HepG2 (cell line): ENCODE data around the gene STIM1.

ENCODE experiments used
- CHD2 ChIP-seq: IDR thresholded peaks from 2 replicates; pipeline ENCODE4 v1.6.1; 2011; ENCODE audit warnings: low read depth, low read length, improper control_type of control experiment
- EZH2 ChIP-seq: conservative IDR thresholded peaks from 2 replicates; pipeline ENCODE4 v1.6.1; 2012; ENCODE audit warnings: mild to moderate bottlenecking, low read depth, low read length, moderate library complexity
- HNRNPH1 ChIP-seq: fragments of 200-400 bp; formaldehyde crosslinking; optimal IDR thresholded peaks from 2 replicates; pipeline ENCODE3; 2017; ENCODE audit warnings: mild to moderate bottlenecking, low read depth, low read length
- ISX ChIP-seq: sonication (generic); formaldehyde crosslinking; conservative IDR thresholded peaks from 2 replicates; pipeline ENCODE4 v1.5.0; 2020; ENCODE audit warnings: missing genetic modification reagents
- POLR2A ChIP-seq, 2 experiments: IDR thresholded peaks; 2 replicates each; pipeline ENCODE4 v1.6.1; 2011; ENCODE audit warnings: low read depth in 2 of 2, low read length in 2 of 2, mild to moderate bottlenecking in 1 of 2, moderate library complexity in 1 of 2; ENCODE audit not compliant: insufficient read depth in 1 of 2
- POLR2AphosphoS2 ChIP-seq: IDR thresholded peaks from 2 replicates; pipeline ENCODE4 v1.6.1; 2011; ENCODE audit warnings: low read depth, low read length, improper control_type of control experiment
- POLR2AphosphoS5 ChIP-seq: IDR thresholded peaks from 2 replicates; pipeline ENCODE4 v1.6.1; 2012; ENCODE audit warnings: low read depth, low read length
- TARDBP ChIP-seq: sonication (generic); formaldehyde crosslinking; IDR thresholded peaks from 2 replicates; pipeline ENCODE4 v1.8.0; 2022; ENCODE audit warnings: mild to moderate bottlenecking, missing genetic modification reagents
- ZFP37 ChIP-seq: sonication (generic); formaldehyde crosslinking; IDR thresholded peaks from 2 replicates; pipeline ENCODE4 v1.4.0; 2020; ENCODE audit warnings: missing genetic modification reagents, borderline replicate concordance
- TF ChIP-seq, protein P1 (sequence below): sonication (generic); formaldehyde crosslinking; IDR thresholded peaks from 2 replicates; pipeline ENCODE4 v1.8.1; 2023; ENCODE audit warnings: missing genetic modification reagents, inconsistent platforms, borderline replicate concordance
- TF ChIP-seq, protein P2 (sequence below): sonication (generic); formaldehyde crosslinking; IDR thresholded peaks from 2 replicates; pipeline ENCODE4 v1.5.0; 2020; ENCODE audit warnings: mild to moderate bottlenecking, missing genetic modification reagents, moderate library complexity
- TF ChIP-seq, protein P3 (sequence below): sonication (generic); formaldehyde crosslinking; IDR thresholded peaks from 2 replicates; pipeline ENCODE4 v1.4.0; 2020; ENCODE audit warnings: missing genetic modification reagents
- TF ChIP-seq, protein P4 (sequence below), 2 experiments: sonication (generic) in 1 of 2; formaldehyde crosslinking in 1 of 2; IDR thresholded peaks; 2 replicates each; pipeline versions ENCODE4 v1.5.1 to v1.6.1; 2011 to 2020; ENCODE audit warnings: borderline replicate concordance in 1 of 2, low read depth in 1 of 2, low read length in 1 of 2, mild to moderate bottlenecking in 1 of 2, missing genetic modification reagents in 1 of 2, moderate library complexity in 1 of 2

DNA sequence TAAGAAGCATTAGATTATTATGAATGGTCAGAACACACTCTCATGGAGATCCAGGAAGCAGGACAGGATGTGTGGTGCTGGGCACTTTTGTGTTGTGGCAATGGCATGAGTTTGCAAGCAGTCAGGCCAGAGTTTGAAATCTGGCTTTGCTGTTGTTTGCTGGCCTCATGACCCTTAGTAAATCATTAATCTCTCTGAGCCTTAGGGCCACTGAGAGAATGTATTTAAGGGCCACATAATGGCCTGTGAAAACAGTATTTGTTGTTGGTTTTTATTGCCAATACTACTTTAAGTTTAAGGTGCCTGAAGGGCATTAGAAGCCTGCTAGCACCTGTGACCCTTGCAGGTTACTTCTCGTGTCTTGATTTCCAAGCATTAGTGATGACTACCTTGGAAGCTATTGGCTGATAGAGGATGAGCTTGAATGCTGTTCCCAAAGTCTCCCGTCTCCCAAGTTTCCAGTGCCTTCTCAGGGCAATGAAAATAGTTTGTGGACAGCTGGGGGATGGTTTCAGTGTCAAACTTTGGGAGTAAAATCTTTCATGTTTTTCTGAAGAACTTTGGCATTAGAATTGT is 24.6 kb downstream of the STIM1 start:
- TF ChIP-seq ISX (no peak), POLR2A (IDR thresholded peaks at IDR 0.05; ENCODE audit: insufficient read depth in 1 of 2, low read depth in 2 of 2, low read length in 2 of 2) (no peak), CHD2 (no peak), HNRNPH1 (no peak), EZH2 (no peak), POLR2AphosphoS2 (no peak), POLR2AphosphoS5 (no peak; the same call in 1 of the 2 replicates), ZFP37 (CRISPR knock-in tag) (no peak), TARDBP (CRISPR knock-in tag) (peak; percentile 80)
- TF ChIP-seq, protein P1, sequence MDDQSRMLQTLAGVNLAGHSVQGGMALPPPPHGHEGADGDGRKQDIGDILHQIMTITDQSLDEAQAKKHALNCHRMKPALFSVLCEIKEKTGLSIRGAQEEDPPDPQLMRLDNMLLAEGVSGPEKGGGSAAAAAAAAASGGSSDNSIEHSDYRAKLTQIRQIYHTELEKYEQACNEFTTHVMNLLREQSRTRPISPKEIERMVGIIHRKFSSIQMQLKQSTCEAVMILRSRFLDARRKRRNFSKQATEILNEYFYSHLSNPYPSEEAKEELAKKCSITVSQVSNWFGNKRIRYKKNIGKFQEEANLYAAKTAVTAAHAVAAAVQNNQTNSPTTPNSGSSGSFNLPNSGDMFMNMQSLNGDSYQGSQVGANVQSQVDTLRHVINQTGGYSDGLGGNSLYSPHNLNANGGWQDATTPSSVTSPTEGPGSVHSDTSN (CRISPR knock-in tag), result no peak
- TF ChIP-seq, protein P2, sequence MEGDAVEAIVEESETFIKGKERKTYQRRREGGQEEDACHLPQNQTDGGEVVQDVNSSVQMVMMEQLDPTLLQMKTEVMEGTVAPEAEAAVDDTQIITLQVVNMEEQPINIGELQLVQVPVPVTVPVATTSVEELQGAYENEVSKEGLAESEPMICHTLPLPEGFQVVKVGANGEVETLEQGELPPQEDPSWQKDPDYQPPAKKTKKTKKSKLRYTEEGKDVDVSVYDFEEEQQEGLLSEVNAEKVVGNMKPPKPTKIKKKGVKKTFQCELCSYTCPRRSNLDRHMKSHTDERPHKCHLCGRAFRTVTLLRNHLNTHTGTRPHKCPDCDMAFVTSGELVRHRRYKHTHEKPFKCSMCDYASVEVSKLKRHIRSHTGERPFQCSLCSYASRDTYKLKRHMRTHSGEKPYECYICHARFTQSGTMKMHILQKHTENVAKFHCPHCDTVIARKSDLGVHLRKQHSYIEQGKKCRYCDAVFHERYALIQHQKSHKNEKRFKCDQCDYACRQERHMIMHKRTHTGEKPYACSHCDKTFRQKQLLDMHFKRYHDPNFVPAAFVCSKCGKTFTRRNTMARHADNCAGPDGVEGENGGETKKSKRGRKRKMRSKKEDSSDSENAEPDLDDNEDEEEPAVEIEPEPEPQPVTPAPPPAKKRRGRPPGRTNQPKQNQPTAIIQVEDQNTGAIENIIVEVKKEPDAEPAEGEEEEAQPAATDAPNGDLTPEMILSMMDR (CRISPR knock-in tag), result no peak
- TF ChIP-seq, protein P3, sequence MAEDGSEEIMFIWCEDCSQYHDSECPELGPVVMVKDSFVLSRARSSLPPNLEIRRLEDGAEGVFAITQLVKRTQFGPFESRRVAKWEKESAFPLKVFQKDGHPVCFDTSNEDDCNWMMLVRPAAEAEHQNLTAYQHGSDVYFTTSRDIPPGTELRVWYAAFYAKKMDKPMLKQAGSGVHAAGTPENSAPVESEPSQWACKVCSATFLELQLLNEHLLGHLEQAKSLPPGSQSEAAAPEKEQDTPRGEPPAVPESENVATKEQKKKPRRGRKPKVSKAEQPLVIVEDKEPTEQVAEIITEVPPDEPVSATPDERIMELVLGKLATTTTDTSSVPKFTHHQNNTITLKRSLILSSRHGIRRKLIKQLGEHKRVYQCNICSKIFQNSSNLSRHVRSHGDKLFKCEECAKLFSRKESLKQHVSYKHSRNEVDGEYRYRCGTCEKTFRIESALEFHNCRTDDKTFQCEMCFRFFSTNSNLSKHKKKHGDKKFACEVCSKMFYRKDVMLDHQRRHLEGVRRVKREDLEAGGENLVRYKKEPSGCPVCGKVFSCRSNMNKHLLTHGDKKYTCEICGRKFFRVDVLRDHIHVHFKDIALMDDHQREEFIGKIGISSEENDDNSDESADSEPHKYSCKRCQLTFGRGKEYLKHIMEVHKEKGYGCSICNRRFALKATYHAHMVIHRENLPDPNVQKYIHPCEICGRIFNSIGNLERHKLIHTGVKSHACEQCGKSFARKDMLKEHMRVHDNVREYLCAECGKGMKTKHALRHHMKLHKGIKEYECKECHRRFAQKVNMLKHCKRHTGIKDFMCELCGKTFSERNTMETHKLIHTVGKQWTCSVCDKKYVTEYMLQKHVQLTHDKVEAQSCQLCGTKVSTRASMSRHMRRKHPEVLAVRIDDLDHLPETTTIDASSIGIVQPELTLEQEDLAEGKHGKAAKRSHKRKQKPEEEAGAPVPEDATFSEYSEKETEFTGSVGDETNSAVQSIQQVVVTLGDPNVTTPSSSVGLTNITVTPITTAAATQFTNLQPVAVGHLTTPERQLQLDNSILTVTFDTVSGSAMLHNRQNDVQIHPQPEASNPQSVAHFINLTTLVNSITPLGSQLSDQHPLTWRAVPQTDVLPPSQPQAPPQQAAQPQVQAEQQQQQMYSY (CRISPR knock-in tag), result no peak
- TF ChIP-seq, protein P4, sequence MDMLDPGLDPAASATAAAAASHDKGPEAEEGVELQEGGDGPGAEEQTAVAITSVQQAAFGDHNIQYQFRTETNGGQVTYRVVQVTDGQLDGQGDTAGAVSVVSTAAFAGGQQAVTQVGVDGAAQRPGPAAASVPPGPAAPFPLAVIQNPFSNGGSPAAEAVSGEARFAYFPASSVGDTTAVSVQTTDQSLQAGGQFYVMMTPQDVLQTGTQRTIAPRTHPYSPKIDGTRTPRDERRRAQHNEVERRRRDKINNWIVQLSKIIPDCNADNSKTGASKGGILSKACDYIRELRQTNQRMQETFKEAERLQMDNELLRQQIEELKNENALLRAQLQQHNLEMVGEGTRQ (IDR thresholded peaks at IDR 0.05; ENCODE audit: low read depth, low read length), result no peak
- TF ChIP-seq, protein P4 (CRISPR knock-in tag; IDR thresholded peaks at IDR 0.05; ENCODE audit: borderline replicate concordance), result no peak
